HG02852 (cell line): Measurements from ENCODE around the gene AKT2.
"Not testable (repeated sequence)": the region's sequence is repeated elsewhere in the genome, so short reads cannot be mapped to it uniquely, and the experiment has no call there.

ENCODE experiments used
- ATAC-seq: cut with Tn5 transposase; IDR thresholded peaks from one replicate; pipeline ENCODE4 v1.9.1; 2021; ENCODE audit warnings: mild to moderate bottlenecking, moderate library complexity; ENCODE audit not compliant: unreplicated experiment

Gene AKT2

DNA sequence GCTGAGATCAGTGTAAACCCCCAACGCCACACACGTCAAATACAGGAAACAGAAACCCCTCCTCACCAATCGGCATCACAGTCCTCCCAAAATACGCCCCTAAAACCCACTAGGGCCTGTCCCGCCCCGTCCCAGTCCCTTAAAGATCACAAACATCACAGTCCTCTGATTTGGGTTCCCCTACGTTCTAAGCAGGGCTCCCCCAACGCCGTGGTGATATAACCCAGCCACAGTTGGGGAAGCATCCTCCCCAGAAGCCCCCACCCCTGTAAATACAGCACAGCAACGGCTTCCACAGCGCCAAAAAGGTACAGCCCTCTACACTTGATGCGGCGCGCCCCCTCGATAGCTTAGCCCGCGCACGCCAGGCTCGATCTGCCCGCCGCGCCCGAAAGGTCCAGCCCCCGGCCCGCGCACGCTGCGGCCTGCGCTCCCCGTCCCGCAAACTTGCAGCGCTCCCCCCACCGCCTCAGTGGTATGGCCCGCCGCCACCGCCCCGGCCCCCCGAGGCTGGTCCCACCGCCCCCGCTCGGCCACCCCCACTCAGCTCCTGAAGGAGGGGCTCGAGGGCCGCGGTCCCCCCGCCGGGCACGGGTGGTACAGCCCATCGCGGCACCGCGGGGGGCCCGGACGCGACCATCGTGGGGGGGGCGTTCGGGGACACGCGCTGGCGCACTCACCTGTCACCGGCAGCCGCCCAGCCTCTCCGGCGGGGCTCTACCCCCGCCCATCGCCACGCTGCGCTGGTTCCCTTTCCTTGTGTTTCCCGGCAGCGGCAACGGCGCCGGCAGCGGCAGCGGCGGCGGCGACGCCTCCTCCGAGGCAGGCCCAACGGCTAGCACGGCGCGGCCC, at the start of gene AKT2:
Gene AKT2 (minus strand): TSS at position 845 of the 852 bp plus-strand sequence. CDS start 20,078 bp downstream, outside the sequence.
- peak; percentile 34 for ATAC-seq

DNA sequence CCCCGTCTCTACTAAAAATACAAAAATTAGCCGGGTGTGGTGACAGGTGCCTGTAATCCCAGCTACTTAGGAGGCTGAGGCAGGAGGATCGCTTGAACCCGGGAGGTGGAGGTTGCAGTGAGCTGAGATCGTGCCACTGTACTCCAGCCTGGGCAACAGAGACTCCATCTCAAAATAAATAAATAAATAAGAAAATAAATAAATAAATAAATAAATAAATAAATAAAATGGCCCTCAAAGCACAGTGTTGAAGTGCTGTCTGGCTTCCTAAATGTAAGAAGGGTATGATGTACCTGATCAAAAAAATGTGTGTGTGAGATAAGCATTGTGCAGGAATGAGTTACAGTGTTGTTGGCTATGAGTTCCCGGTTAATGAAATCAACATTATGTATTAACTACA, 47.9 kb upstream of the AKT2 start:
- not testable (repeated sequence) for ATAC-seq

DNA sequence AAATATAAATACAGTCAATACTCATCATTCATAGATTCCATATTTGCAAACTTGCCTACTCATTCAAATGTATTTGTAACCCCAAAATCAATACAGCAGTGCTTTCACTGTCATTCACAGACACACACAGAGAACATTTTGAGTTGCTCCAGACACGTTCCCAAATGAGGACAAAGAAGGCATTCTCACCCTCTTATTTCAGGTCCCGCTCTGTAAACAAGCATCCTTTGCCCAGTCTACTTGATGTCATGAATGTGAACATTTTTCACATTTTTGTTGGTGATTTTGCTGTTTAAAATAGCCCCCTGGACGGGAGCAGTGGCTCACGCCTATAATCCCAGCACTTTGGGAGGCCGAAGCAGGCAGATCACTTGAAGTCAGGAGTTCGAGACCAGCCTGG, 47.5 kb upstream of the AKT2 start:
- no peak for ATAC-seq

DNA sequence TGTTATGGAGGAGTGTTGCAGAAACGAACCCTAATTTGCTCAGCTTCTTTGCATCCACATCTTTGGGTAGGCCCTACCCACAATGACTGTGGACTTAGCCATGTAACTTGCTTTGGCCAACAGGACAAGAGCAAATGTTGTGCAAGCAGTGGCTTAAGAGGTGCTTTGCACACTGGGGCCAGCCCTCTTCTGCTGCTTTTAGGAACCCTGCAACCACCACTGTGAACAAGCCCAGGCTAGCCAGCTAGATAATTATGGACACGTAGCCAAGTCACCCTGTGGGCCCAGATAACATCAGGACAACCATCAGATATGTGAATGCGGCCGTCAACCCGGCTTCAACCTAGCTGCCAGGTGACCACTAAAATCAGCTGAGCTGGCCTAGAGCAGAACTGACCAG, 45.9 kb upstream of the AKT2 start:
- no peak for ATAC-seq

DNA sequence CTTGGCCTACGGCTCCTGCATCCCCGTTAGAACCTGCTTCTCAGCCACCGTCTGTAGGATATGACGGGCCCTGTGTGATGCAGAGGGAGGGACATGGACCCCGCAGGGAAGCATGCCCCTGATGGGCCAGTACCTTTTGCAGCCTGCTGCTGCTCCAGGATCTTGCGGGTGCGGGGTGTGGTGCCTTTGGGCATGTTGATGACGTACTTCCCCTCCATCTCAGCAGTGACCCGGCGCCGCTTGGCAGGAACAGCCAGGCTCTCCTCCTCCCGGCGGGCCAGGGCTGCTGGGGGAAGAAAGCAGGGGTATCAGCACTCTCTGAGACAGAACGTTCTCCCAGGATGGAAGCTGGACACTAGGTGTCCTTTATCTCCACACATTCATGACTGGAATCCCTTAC, 41.1 kb upstream of the AKT2 start:
- no peak for ATAC-seq

DNA sequence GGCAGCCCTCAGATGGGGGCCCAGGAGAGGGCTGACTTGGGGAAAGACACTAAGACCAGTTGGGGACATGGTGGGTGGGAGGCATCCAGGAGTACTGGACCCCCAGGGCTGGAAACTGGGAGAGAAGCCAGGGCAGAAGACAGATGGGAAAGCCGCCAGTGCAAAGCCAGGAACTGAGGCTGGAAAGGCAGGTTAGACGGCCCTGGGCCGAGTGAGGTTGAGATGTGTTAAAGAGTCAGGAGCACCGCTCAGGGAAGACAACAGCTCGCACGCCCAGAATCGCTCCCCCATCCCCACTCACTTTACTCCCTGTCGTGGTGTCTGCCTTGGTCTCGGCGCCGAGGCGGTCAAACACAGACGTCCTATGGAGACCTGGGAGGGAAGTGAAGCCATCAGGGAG, 38.6 kb upstream of the AKT2 start:
- ATAC-seq, result no peak

DNA sequence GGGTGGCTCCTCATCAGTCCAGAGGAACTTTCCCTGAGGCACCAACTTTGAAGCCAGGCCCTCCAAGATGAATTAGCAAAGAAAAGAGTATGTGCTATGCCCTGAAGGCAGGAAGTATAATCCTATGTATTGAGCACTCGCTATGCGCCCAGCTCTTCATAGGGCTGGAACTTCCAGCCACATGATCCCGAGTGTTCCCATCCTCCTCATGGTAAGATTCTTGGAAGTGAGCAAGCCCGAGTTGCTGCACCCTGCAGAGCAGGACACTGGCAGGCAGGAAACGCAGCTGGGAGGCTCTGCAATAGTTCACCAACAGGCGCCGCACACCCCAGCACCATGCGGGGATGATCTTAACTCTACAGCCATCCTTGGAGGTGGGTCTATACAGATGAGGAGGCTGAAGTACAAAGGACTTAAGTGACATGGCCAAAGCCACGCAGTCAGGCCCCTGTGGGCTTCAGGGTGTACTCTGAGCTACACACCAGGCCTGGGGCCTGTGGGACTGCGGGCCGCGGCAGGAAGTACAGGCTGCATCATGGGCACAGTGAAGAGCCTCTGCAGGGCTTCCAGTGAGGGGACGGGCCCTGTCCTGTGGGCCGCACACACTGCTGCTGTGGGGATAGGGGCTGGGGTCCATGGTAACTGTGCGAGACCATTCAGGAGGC, 37.9 kb upstream of the AKT2 start:
- no peak for ATAC-seq

DNA sequence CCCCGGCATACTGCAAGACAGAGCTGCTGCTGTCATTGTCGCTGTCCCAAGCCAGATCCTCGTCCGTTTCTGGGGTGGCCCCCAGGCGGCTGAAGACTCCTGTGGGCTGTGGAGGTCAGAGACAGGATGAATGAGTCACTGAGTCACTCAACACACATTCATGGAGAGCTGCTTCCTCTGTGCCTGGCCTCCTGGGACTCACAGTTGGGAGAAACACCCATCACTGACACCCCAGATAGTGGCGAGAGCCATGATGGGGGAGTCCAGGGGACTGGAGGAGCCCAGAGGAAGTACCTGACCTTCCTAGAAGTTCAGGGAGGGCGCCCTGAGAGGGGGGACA, 37.1 kb upstream of the AKT2 start:
- no peak for ATAC-seq

DNA sequence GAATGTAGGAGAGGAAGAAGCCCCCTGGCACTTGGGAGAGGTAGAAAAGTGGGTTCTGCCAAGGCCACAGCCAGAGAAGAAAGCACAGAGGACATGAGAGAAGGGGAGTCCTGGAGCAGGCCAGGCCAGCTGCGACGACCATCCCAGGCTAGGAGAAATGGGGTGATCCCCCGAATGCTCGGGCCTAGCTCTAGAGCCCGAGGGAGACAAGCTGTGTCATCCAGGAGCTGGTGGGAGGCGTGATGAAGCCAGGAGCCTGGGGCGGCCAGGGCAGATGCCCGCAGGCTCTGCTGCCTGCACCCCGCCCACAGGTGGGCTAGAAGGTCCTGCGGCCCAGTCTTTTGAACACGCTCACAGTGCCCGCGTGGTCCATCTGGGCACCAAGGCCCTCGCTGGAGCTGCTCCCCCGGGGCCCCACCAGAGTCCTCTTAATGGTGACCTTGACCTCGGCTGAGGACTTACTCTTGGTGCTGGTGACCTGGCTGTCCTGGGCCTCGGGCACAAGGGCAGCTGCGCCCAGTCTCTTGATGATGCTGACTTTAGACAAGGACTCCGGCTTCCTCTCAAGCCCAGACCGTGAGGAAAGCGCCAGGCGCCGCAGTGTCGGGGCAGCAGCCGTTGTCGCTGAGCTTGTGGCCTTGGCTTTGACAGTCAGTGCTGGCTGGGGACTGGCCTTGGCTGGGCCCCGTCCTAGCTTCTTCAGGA, 36.6 kb upstream of the AKT2 start:
- no peak for ATAC-seq

DNA sequence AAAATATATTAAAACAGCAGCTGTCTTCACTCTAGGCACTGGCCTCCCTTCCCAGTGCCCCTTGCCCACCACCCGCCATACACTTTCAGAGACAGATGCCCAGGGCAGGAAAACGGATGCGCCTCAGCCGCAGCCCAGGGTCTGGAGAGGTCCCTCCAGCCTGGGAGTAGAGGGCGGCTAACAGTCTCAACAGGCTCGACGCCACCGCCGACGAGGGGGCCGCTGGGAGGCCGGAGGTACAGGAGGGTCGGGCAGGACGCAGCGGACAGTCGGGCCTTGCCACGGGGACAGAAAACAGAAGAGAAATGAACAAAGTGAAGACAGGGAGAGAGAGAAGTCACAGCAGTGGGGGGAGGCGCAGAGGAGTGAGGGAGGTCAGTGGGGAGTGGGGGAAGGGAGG, 35.9 kb upstream of the AKT2 start:
- no peak for ATAC-seq

DNA sequence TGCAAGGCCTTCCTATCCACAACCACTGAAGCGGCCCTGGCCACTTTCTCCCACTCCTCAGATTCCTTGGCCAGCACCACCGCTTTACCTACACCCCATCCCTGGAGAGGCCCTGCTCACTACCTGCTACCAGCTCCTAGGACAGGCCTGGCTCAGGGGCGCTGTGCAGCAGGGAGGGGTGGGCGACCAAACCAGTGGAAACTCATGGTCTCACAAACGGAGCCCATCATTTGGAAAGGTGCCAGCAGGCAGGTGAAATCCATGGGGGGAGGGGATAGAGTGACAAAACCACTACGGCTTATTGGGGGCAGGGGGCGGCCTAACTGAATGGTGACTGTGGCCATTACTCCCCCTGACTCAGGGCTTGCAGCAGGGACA, 35.4 kb upstream of the AKT2 start:
- no peak for ATAC-seq

DNA sequence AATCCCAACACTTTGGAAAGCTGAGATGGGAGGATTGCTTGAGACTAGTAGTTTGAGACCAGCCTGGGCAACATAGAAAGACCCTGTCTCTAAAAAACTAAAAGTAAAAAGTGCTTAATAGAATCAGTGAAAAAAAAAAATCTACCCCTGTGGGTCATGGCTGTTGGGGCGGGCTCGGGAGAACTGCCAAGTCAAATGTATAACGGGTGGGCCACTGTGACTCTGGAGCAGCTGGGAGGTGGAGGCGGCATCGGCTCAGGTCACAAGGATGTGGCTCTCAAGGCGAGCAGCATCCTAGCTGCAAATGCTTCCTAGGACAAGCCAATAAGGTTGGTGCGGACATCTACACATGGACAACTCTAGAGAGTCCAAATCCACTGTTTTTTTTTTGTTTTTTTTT, 32.2 kb upstream of the AKT2 start:
- no peak for ATAC-seq

DNA sequence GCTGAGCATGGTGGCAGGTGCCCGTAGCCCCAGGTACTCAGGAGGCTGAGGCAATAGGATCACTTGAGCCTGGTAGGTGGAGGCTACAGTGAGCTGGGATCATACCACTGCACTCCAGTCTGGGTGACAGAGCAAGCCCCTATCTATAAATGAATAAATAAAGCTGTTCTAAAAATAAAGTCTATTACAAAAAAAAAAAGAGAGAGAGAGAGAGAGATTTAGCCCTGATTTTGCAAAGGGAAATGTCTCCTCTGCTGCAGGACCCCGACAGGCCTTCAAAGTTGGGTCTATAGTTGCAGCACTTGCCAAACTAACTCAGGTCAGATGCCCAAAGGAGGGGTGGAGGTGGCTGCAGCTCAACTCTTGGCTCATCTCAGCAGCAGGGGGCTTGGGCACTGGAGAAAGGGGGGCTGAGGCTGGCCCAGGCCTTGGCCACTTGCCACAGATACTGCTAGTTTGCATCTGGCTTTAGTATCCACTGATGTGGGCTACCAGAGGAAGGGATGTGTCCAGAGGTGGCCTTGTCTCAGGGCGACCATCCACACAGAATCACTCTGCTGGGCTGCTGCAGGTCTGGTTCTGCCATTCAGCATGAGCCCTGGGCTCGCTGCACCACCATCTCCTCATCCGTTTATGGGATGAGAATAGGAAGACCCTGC, 30.8 kb upstream of the AKT2 start:
- no peak for ATAC-seq

DNA sequence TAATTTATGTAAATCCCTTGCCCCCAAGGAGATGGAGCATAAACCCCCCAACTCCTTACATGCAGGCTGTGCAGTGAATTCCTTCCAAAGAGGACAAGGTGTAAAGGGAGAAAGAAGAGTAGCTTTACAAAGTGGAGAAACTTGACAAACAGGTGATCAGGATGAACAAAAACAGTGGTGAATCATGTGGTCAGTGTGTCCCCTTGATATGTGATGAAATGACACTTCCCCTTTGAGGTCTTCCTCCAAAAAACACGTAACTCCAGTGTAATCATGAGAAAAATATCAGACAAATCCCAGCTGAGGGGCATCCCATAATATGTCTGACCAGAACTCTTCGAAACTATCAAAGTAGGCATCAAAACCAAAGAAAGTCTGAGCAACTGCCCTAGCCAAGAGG, 29.5 kb upstream of the AKT2 start:
- ATAC-seq, result no peak

DNA sequence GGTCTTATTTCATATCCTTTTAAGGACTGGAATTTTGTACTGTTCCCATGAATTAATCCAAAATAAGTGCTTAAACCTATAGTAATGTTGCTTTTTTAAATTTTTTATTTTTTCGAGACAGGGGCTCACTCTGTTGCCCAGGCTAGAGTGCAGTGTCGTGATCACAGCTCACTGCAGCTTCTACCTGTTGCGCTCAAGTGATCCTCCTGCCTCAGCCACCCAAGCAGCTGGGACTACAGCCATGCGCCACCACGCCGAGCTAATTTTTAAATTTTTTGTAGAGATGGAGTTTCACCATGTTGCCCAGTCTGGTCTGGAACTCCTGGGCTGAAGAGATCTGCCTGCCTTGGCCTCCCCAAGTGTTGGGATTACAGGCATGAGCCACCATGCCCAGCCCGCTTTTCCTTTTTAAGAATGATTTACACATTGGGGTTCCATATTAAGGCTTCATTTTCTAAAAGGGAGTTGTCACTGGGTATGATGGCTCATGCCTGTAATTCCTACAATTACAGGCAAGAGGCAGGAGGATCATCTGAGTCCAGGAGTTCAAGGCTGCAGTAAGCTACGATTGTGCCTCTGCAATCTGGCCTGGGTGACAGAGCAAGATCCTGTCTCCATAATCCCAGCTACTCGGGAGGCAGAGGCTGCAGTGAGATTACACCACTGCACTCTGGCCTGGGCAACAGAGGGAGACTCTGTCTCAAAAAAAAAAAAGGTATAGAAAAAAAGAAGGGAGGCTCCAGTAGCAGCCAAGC, 28.3 kb upstream of the AKT2 start:
- ATAC-seq, result no peak

DNA sequence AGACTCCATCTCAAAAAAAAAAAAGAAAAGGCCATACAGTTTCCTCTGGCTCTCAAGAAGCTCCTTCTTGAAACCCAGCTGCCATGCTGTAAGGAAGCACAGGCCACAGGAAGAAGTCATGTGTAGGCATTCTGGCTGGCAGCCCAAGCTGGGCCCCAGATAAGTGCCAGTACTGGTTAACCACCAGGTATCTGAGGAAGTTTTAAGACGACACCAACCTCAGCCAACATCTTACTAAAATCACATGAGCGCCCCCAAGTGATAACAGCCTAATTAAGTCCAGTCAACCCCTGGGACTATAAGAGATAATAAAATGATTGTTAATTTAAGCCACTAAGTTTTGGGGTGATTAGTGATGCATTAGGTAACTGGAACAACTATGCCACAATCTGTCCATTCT, 27.4 kb upstream of the AKT2 start:
- no peak for ATAC-seq

DNA sequence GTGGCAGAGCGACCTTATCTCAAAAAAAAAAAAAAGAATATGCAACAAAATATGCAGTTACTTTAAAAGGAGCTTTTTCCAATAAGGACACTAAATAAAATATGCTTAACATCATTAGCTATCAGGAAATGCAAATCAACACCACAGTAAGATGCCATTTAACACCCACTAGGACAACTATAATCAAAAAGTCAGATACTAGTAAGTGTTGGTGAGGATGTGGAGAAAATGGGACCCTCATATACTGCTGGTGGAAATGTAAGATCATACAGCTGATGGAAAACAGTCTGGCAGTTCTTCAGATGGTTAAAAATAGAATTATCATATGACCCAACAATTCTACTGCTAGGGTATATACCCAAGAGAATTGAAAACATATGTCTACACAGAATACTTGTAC, 24.5 kb upstream of the AKT2 start:
- no peak for ATAC-seq

DNA sequence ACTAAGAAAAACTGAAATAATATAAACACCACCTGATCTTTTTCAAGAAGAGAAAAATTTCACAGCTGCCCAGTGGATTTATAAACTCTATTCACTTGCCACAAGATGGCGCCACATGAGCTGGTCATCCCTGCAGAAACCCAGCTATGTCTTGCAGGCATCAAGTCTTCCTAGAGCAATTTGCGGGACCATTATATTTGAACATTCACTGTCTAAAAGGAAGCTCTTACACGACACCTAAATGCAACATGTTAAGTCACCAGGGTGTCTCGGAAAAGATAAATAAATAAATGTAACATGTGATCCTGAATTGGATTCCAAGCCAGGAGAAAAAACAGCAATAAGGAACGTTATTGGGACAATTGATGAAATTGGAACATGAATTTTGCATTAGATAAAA, 20.3 kb upstream of the AKT2 start:
- no peak for ATAC-seq

DNA sequence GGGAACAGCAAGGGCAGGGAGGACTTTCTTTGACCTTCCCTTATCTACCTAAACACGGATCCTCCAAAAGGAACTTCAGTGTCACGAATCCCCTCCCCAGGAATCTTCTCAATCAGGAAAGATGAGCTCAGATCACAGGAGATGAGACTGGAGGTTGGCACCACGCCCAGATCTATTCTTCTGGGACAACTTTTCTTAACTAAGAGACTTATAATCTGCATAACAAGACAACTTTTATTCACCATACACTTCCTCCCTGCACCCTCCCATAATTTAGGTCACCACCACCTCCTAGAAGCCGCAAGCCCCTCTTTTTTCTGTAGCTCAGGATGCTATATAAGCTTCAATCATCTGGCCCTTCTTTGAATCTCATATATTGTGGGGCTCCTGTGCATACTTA, 19.2 kb upstream of the AKT2 start:
- ATAC-seq, result no peak

DNA sequence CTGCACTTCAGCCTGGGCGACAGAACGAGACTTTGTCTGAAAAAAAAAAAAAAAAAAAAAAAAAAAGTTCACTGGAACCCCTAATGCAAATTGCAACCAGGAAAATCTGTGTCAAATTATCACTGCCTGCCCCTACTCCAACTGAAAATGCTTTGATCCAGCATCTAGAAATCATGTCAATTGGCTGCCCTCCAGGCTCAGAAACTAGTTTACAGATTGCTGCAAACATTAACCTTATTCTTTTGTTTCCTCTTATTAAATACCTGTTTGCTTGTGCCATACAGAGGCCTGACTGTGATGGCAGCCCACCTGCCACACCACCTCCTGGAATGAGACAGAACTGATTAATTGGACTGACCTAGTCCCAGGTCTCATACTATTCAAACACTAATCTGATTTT, 18.6 kb upstream of the AKT2 start:
- ATAC-seq, result no peak
